ENCODE data around the gene GADD45A.
A peak's percentile ranks its signal among the peaks of the same experiment; 100 is the strongest.

DNA sequence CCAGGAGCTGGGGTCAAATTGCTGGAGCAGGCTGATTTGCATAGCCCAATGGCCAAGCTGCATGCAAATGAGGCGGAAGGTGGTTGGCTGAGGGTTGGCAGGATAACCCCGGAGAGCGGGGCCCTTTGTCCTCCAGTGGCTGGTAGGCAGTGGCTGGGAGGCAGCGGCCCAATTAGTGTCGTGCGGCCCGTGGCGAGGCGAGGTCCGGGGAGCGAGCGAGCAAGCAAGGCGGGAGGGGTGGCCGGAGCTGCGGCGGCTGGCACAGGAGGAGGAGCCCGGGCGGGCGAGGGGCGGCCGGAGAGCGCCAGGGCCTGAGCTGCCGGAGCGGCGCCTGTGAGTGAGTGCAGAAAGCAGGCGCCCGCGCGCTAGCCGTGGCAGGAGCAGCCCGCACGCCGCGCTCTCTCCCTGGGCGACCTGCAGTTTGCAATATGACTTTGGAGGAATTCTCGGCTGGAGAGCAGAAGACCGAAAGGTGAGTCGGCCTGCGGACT is at the start of gene GADD45A:
- TF ChIP-seq, protein P1, sequence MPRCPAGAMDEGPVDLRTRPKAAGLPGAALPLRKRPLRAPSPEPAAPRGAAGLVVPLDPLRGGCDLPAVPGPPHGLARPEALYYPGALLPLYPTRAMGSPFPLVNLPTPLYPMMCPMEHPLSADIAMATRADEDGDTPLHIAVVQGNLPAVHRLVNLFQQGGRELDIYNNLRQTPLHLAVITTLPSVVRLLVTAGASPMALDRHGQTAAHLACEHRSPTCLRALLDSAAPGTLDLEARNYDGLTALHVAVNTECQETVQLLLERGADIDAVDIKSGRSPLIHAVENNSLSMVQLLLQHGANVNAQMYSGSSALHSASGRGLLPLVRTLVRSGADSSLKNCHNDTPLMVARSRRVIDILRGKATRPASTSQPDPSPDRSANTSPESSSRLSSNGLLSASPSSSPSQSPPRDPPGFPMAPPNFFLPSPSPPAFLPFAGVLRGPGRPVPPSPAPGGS (IDR thresholded peaks at IDR 0.05), result peak; percentile 97
- TF ChIP-seq, protein P2, sequence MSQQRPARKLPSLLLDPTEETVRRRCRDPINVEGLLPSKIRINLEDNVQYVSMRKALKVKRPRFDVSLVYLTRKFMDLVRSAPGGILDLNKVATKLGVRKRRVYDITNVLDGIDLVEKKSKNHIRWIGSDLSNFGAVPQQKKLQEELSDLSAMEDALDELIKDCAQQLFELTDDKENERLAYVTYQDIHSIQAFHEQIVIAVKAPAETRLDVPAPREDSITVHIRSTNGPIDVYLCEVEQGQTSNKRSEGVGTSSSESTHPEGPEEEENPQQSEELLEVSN (IDR thresholded peaks at IDR 0.05; ENCODE audit: borderline replicate concordance, low read depth), result no peak
- TF ChIP-seq PHF8 (IDR thresholded peaks at IDR 0.05; ENCODE audit: borderline replicate concordance, low read depth) (peak; percentile 37; the same call in 1 of the 2 replicates), POLR2A (IDR thresholded peaks at IDR 0.05; ENCODE audit: low read length) (peak; percentile 99), MAZ (IDR thresholded peaks at IDR 0.05; ENCODE audit: borderline replicate concordance, low read depth, low read length) (0 out of 2 replicates have a peak, but pooled peaks have one; percentile 18), KDM1A (IDR thresholded peaks at IDR 0.05; ENCODE audit: low read depth) (no peak), CHD4 (IDR thresholded peaks at IDR 0.05; ENCODE audit: borderline replicate concordance) (no peak), CEBPB (IDR thresholded peaks at IDR 0.05) (no peak), SMC3 (IDR thresholded peaks at IDR 0.05) (no peak; the same call in 1 of the 3 replicates), ZNF302 (CRISPR knock-in tag; IDR thresholded peaks at IDR 0.05) (no peak)
- TF ChIP-seq, protein P3, sequence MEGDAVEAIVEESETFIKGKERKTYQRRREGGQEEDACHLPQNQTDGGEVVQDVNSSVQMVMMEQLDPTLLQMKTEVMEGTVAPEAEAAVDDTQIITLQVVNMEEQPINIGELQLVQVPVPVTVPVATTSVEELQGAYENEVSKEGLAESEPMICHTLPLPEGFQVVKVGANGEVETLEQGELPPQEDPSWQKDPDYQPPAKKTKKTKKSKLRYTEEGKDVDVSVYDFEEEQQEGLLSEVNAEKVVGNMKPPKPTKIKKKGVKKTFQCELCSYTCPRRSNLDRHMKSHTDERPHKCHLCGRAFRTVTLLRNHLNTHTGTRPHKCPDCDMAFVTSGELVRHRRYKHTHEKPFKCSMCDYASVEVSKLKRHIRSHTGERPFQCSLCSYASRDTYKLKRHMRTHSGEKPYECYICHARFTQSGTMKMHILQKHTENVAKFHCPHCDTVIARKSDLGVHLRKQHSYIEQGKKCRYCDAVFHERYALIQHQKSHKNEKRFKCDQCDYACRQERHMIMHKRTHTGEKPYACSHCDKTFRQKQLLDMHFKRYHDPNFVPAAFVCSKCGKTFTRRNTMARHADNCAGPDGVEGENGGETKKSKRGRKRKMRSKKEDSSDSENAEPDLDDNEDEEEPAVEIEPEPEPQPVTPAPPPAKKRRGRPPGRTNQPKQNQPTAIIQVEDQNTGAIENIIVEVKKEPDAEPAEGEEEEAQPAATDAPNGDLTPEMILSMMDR (IDR thresholded peaks at IDR 0.05), result no peak
- TF ChIP-seq, protein P4, sequence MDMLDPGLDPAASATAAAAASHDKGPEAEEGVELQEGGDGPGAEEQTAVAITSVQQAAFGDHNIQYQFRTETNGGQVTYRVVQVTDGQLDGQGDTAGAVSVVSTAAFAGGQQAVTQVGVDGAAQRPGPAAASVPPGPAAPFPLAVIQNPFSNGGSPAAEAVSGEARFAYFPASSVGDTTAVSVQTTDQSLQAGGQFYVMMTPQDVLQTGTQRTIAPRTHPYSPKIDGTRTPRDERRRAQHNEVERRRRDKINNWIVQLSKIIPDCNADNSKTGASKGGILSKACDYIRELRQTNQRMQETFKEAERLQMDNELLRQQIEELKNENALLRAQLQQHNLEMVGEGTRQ (IDR thresholded peaks at IDR 0.05), result no peak

Data from A549 (cell line).